NCI-H1417 (cell line): ENCODE measurements around the gene EMB.
"Not testable (repeated sequence)": the region's sequence is repeated elsewhere in the genome, so short reads cannot be mapped to it uniquely, and the experiment has no call there.

Experiments used
- DNase-seq, 3 experiments: peaks; one replicate each; lab custom pipeline; 2025; lab: John Stamatoyannopoulos, UW

EMB gene

GRCh38 chr5:50421184-50421950 is 19.7 kb downstream of the EMB start:
- not testable (repeated sequence) for DNase-seq

- DNase-seq = peak in 1 of 3 experiments; percentile 8
Observed at GRCh38 chr5:50420343-50420935, 20.6 kb downstream of the EMB start.

GRCh38 chr5:50419656-50420055 is 21.4 kb downstream of the EMB start:
- DNase-seq = not testable (repeated sequence)

- DNase-seq = not testable (repeated sequence)
Observed at GRCh38 chr5:50416637-50417036, 24.5 kb downstream of the EMB start.

GRCh38 chr5:50415912-50416311 is 25.2 kb downstream of the EMB start:
- no peak for DNase-seq

GRCh38 chr5:50410932-50411331 is 30.2 kb downstream of the EMB start:
- DNase-seq = not testable (repeated sequence)

GRCh38 chr5:50406877-50407276 is 34.2 kb downstream of the EMB start:
- DNase-seq = peak in 1 of 3 experiments; percentile 0

GRCh38 chr5:50401336-50401735 is 39.8 kb downstream of the EMB start:
- no peak for DNase-seq

GRCh38 chr5:50393925-50394609 is 47.0 kb downstream of the EMB start:
- not testable (repeated sequence) for DNase-seq

GRCh38 chr5:50392289-50392688 is 48.8 kb downstream of the EMB start:
- DNase-seq = not testable (repeated sequence)

GRCh38 chr5:50384381-50384780 is 56.7 kb downstream of the EMB start:
- not testable (repeated sequence) for DNase-seq

GRCh38 chr5:50376696-50377095 is 64.4 kb downstream of the EMB start:
- not testable (repeated sequence) for DNase-seq

- not testable (repeated sequence) for DNase-seq
Observed at GRCh38 chr5:50369287-50370033, 71.6 kb downstream of the EMB start.

- DNase-seq = no peak
Observed at GRCh38 chr5:50365426-50366251, 75.4 kb downstream of the EMB start.

GRCh38 chr5:50364535-50365309 is 76.4 kb downstream of the EMB start:
- peak in 1 of 3 experiments; percentile 22 for DNase-seq

- DNase-seq = no peak
Observed at GRCh38 chr5:50359187-50359586, 81.9 kb downstream of the EMB start.

GRCh38 chr5:50352382-50352781 is 88.7 kb downstream of the EMB start:
- no peak for DNase-seq
